Nephron (organoid): Measurements from ENCODE around the gene DUOXA2.

Experiments
- H3K27ac Mint-ChIP-seq, 3 experiments: 2 replicates each; pipeline ENCODE4 v1.8.0; 2020; ENCODE audit warnings: mixed read lengths in 3 of 3, mild to moderate bottlenecking in 2 of 3, moderate library complexity in 1 of 3
- H3K27me3 Mint-ChIP-seq: 2 replicates; pipeline ENCODE4 v1.8.0; 2021; ENCODE audit warnings: low read depth, mild to moderate bottlenecking, moderate library complexity, mixed read lengths
- H3K36me3 Mint-ChIP-seq: 2 replicates; pipeline ENCODE4 v1.8.0; 2020; ENCODE audit warnings: low read depth, mixed read lengths
- H3K4me1 Mint-ChIP-seq: 2 replicates; pipeline ENCODE4 v1.8.0; 2020; ENCODE audit warnings: mixed read lengths
- H3K4me3 Mint-ChIP-seq, 3 experiments: 2 replicates each; pipeline ENCODE4 v1.8.0; 2020; ENCODE audit warnings: mild to moderate bottlenecking in 3 of 3, mixed read lengths in 3 of 3, moderate library complexity in 2 of 3
- H3K9me3 Mint-ChIP-seq: 2 replicates; pipeline ENCODE4 v1.8.0; 2020; ENCODE audit warnings: mixed read lengths
- TF ChIP-seq, protein P1 (sequence below), 3 experiments: fragments of 200-600 bp; sonication (generic); IDR thresholded peaks; one replicate each; pipeline ENCODE4 v1.5.0; 2021; ENCODE audit warnings: antibody characterized with exemption in 3 of 3; ENCODE audit not compliant: unreplicated experiment in 3 of 3

The DUOXA2 gene

GRCh38 chr15:45120081-45120972 lies 6.2 kb downstream of the DUOXA2 start:
- H3K27me3 Mint-ChIP-seq = peaks cover 77% of the 10 kb centered on the region
- peaks cover 5% of the 10 kb centered on the region for H3K4me1 Mint-ChIP-seq
- no peaks in the 10 kb centered on the region for H3K36me3 Mint-ChIP-seq
- no peak overlapping the region for H3K4me3 Mint-ChIP-seq
- no peak overlapping the region for H3K27ac Mint-ChIP-seq
- TF ChIP-seq, protein P1, sequence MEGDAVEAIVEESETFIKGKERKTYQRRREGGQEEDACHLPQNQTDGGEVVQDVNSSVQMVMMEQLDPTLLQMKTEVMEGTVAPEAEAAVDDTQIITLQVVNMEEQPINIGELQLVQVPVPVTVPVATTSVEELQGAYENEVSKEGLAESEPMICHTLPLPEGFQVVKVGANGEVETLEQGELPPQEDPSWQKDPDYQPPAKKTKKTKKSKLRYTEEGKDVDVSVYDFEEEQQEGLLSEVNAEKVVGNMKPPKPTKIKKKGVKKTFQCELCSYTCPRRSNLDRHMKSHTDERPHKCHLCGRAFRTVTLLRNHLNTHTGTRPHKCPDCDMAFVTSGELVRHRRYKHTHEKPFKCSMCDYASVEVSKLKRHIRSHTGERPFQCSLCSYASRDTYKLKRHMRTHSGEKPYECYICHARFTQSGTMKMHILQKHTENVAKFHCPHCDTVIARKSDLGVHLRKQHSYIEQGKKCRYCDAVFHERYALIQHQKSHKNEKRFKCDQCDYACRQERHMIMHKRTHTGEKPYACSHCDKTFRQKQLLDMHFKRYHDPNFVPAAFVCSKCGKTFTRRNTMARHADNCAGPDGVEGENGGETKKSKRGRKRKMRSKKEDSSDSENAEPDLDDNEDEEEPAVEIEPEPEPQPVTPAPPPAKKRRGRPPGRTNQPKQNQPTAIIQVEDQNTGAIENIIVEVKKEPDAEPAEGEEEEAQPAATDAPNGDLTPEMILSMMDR (IDR thresholded peaks at IDR 0.05; ENCODE audit: unreplicated experiment in 3 of 3) = no peak
- peaks cover 2% of the 10 kb centered on the region for H3K9me3 Mint-ChIP-seq

DNA sequence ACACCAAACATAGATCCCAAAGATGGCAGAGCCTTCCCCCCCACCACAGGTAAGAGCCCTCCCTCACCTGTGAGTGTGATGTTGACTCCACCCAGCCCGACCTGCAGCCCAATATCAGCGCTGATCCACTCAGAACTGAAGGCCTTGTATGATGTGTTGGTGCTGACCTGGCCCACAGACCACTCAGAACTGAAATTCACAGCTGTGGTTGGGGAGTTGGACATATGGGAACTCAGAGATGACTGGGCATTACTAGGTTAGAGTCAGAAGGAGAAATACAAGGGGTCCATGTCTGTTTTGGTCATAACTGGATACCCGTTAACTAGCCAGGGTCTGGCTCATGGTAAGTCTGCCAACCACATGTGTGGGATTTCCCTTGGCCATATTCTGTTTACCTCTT lies 6.9 kb downstream of the DUOXA2 start:
- Mint-ChIP-seq H3K9me3 (peaks cover 2% of the 10 kb centered on the region), H3K27me3 (peaks cover 77% of the 10 kb centered on the region), H3K4me3 (no peak overlapping the region), H3K36me3 (no peaks in the 10 kb centered on the region), H3K4me1 (peaks cover 5% of the 10 kb centered on the region), H3K27ac (no peak overlapping the region)
- TF ChIP-seq, protein P1 (IDR thresholded peaks at IDR 0.05; ENCODE audit: unreplicated experiment in 3 of 3) = no peak

DNA sequence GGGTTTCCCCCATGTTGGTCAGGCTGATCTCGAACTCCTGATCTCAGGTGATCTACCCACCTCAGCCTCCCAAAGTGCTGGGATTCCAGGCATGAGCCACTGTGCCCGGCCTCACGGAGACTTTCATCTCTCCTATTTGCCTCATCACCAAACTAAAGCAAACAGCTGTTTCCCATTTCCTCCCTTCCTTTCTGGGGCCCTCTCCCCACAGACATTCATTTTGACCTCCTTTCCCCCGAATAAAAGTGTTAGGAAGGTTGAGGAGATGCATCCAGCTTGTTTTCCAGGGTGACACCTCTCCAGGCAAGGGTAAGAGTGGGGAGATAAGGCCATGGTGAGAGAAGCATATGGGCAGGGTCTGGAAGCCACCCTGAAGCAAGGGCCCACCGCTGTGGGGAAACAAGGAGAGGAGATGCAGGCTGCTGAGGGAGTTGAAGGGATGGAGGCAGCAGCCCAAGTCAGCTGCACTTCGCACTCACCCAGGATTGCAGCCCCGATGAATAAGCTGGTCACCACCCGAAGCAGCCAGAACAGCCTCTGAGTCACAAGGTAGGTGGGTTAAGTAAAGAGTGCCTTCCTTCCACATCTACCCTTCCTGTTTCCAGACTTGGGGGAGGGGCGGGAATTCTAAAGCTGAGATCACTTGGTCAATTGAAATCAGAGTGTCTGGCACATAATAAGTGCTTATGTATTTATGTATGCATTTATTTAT lies 7.7 kb downstream of the DUOXA2 start:
- H3K4me1 Mint-ChIP-seq = peaks cover 5% of the 10 kb centered on the region
- H3K27me3 Mint-ChIP-seq = peaks cover 76% of the 10 kb centered on the region
- TF ChIP-seq, protein P1 (IDR thresholded peaks at IDR 0.05; ENCODE audit: unreplicated experiment in 3 of 3) = no peak
- H3K27ac Mint-ChIP-seq = no peak overlapping the region
- H3K36me3 Mint-ChIP-seq = no peaks in the 10 kb centered on the region
- no peak overlapping the region for H3K4me3 Mint-ChIP-seq
- H3K9me3 Mint-ChIP-seq = peaks cover 2% of the 10 kb centered on the region

- H3K4me1 Mint-ChIP-seq = peaks cover 5% of the 10 kb centered on the region
- H3K9me3 Mint-ChIP-seq = peaks cover 2% of the 10 kb centered on the region
- TF ChIP-seq, protein P1 (IDR thresholded peaks at IDR 0.05; ENCODE audit: unreplicated experiment in 3 of 3) = no peak
- H3K27ac Mint-ChIP-seq = no peak overlapping the region
- H3K4me3 Mint-ChIP-seq = no peak overlapping the region
- no peaks in the 10 kb centered on the region for H3K36me3 Mint-ChIP-seq
- peaks cover 72% of the 10 kb centered on the region for H3K27me3 Mint-ChIP-seq
Observed at GRCh38 chr15:45122719-45123118, 8.6 kb downstream of the DUOXA2 start.

- H3K27me3 Mint-ChIP-seq = peaks cover 72% of the 10 kb centered on the region
- no peaks in the 10 kb centered on the region for H3K36me3 Mint-ChIP-seq
- no peak overlapping the region for H3K4me3 Mint-ChIP-seq
- peaks cover 3% of the 10 kb centered on the region for H3K4me1 Mint-ChIP-seq
- TF ChIP-seq, protein P1 (IDR thresholded peaks at IDR 0.05; ENCODE audit: unreplicated experiment in 3 of 3) = no peak
- H3K9me3 Mint-ChIP-seq = peaks cover 2% of the 10 kb centered on the region
- H3K27ac Mint-ChIP-seq = no peak overlapping the region
Observed at GRCh38 chr15:45123397-45123796, 9.3 kb downstream of the DUOXA2 start.
